GM21515 (cell line): ENCODE data around the gene OTC.

ENCODE experiments used
- ATAC-seq: cut with Tn5 transposase; IDR thresholded peaks from one replicate; pipeline ENCODE4 v1.9.1; 2021; ENCODE audit not compliant: unreplicated experiment

Gene OTC

DNA sequence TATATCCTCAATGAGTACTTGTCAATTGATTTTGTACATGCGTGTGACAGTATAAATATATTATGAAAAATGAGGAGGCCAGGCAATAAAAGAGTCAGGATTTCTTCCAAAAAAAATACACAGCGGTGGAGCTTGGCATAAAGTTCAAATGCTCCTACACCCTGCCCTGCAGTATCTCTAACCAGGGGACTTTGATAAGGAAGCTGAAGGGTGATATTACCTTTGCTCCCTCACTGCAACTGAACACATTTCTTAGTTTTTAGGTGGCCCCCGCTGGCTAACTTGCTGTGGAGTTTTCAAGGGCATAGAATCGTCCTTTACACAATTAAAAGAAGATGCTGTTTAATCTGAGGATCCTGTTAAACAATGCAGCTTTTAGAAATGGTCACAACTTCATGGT lies at the start of gene OTC:
Gene OTC (plus strand): TSS at position 243 of the 400 bp plus-strand sequence. CDS start 93 bp downstream, at position 336.
- no peak for ATAC-seq

GRCh38 chrX:38304010-38304409 lies 48.4 kb upstream of the OTC start:
- no peak for ATAC-seq

DNA sequence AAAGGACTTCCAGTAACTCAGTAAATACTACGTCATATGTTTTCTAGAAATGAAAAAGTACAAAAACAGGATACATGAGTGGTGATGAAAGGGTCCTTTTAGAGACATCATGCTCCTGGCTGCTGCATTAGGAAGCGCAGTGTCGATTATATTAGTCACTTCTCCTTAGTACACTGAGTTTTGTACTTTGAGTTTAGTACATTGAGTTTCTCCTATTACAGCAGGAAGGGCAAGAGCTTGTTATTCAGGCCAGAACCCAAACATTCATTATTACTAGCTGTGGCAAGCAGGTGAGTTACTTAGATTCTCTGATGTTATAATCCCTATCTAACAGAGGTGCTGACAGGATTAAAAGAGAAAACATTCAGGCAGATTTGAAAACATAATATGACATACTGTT lies 46.4 kb upstream of the OTC start:
- no peak for ATAC-seq

- ATAC-seq = no peak
Measured at GRCh38 chrX:38311743-38312142, 40.7 kb upstream of the OTC start.

DNA sequence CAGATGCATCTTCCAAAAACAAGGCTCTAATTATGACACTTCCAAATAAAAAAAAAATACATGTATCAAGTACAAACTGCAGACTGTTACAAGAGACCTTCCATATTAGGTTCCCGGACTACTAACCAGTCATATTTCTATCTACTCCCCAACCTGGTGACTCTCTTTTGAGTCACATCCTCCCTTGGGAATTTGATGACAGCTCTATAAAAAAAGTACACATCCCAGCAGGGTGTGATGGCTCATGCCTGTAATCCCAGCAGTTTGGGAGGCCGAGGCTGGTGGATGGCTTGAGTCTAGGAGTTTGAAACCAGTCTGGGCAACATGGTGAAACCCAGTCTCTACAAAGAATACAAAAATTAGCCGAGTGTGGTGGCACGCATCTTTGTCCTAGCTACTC lies 40.0 kb upstream of the OTC start:
- no peak for ATAC-seq

GRCh38 chrX:38313190-38313589 lies 39.2 kb upstream of the OTC start:
- no peak for ATAC-seq

- no peak for ATAC-seq
Measured at GRCh38 chrX:38315186-38315585, 37.2 kb upstream of the OTC start.

DNA sequence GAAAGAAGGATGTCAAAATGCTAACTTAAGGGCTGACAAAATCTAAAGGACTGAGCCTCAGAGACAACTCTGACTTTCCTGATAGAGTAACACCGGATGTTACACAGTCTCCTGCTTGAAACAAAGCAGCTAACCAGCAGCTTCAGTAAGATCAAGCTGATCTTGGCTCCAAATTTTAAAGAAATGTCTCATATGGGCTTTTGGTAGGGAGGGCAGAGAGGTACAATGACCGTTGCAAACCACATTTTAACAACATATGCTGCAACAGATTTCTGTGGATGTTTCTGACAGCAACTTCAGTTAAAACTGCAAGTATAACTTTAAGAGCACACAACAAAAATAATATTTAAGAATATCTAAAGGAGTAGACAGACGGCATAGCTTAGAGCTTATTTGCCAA lies 34.2 kb upstream of the OTC start:
- ATAC-seq = no peak

DNA sequence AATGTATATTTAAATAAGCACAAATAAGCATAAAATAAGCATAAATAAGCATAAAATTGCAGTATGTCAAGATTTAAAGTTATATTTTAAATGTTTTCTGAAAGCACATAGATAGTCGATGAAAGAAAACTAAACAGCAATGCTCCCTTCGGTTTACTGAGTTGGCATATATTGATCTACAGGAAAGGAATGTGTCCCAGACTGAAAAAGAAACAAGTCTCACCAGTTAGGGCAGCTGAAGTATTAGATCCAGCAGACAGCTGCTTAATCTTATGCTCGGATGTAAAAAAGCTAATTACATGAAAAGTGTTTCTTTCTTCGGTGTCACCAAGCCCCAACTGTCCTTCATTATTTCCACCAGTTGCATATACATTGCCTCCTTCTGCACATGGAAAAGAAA lies 33.8 kb upstream of the OTC start:
- no peak for ATAC-seq

GRCh38 chrX:38320819-38321218 lies 31.6 kb upstream of the OTC start:
- no peak for ATAC-seq

DNA sequence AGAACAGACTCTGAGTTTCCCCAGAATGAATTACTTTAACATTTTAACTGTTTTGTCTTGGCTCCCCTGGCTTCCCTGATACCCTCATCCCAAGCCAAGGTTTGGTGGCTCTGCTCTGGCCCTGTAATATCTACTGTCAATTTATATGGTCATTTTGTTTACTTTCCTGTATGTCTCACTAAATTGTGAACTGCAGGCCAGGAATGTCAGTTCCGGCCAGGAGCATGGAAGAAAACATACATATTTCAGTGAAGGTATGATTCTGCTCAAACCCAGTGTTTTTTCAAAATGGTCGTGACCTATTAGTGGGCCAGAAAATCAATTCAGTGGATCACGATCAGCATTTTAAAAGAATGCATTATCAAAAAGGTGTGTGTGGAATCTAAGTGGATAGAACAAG lies 26.3 kb upstream of the OTC start:
- ATAC-seq = no peak

GRCh38 chrX:38327007-38327774 lies 25.2 kb upstream of the OTC start, which contains the start of gene RPGR:
RPGR (minus strand) TSS chrX:38327509; CDS start chrX:38327367, 142 bp downstream.
- ATAC-seq = peak; percentile 96

DNA sequence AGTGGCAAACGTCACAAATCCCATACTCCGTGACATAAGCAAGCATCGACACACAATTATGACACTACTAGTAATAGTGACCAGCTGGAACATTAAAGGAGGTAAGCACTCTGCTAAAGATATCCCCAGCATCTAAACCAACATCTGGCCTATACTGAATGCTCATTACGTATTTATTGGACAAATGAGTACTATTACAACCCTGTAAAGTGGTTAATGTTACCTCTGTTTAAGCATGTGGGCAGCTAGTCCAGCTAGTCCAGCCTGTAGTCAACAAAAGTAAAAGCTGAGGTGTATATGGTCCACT lies 24.7 kb upstream of the OTC start:
- no peak for ATAC-seq

DNA sequence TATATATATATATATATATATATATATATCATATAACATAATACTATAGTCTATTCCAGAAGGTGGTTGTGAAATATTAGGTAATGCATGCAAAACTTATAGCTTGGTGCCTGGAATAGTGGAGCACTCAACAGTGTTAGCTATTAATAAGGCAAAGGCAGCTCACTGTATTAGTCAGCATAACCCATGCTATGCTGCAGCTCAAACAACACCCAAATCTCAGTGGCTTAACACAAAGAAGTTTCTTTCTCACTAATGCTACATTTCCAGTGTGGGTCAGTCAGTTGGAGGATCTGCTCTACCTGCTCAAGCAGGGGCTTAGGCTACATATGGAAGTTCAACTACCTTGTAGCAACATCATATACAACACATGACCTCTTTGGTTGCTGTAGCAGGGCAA lies 19.9 kb upstream of the OTC start:
- ATAC-seq = peak; percentile 73

DNA sequence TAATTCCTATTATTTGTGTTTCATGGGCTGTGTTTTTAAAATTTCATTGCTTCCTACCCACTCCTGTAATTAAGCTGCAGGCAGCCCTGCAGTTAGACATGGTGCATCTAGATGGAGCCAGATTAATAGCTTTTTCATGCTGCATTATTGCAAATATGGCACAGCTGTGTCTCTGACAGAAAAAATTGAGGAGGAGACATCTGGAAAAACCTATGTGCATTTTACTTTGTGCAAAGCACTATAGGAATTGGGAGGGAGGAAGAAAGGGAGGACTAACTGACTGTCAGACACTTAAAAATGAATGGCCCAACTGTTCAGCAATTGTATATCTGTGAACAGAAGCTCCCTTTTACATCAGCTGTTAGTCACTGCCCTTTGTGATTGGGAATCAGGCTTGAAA lies 17.0 kb upstream of the OTC start:
- no peak for ATAC-seq

DNA sequence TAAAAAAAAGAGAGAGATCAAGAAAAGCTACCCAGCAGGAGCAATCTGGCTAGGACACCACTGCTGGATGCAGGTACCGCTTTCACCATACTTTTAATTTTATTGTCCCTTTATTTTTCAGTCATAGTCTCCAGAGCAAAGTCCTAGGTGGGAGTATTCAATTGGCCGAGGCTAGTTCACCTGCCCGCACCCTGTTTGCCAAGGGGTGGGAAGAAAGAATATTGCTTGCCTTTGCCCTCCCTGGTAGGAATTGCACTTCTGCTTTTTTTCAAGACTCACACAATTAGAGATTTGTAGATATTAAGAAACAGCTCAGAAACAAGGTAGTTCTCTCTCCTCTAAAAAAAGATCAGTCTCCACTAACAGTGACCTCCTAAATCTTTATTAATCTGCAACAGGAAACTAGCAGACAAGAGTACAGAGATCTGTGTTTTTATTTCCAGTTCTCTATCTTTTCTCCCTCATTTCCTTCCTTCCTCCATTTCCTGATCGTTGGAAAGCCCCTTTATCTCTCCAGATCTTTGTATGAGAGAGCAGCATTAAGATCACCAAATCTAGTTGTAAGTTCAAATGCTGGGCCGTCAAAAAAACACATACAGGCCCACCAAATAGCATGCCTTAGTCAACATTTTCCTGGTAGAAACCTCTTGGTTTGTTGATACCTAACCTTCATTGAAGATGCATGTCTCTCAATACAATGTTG lies 15.7 kb upstream of the OTC start:
- ATAC-seq = no peak

DNA sequence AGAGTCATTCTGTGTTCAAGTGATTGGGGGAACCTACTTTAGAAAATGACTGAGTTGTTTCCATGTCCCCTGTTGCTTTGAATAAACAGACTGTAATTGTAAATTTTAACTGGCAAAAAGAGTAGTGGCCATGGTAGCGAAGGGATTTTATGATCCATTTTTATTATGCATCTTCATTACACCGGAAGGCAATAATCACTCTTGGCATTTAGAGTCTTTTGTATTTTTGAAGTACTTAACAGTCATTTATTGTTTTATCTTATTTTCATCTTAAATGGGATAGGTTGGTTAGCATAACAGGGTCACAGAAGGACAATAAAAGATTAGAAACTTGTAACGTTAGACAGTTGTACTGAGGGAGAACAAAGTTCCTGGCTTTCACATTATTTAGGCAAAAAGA lies 11.0 kb upstream of the OTC start:
- no peak for ATAC-seq

DNA sequence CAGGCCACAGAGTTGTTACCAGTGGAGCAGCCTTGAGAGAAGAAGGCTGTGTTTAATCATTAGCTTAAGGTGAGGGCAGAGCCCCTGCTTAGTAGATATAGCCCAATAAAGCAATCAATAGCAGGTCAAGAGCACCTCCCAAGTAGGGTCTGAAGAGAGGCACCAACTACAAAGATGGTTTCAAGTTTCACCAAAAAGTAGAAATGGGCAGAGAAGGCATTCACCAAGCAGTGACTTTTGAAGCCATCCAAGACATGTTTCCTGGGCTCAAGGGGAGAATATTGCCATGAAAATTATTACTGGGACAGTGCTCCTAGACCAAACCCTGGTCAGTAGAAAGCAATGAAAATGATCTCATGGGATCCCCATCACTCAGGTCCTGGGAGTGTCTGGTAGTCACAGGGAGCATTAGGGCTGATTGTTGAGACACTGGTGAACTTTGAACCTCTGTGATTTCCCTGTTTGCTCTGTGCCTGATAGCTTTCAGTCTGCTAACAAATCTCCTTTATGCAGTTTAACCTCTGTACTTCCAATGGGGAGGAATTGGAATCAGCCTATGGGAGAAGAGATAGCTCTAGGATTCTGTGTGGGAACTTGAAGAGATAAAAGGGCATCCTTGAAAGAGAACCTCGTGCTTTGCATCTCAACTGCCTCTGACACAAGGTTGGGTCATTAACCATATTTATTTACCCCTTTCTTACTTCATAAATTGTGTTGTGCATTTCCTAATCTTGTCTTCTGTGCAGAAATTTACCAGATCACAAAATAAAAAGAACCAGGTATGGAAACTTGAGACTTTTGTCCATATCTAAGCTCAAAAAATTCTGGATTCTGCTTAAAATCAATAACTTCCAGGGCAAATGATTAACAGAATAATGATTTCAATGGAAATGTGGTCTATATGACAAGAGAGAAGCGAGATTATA lies 9.3 kb upstream of the OTC start:
- no peak for ATAC-seq

DNA sequence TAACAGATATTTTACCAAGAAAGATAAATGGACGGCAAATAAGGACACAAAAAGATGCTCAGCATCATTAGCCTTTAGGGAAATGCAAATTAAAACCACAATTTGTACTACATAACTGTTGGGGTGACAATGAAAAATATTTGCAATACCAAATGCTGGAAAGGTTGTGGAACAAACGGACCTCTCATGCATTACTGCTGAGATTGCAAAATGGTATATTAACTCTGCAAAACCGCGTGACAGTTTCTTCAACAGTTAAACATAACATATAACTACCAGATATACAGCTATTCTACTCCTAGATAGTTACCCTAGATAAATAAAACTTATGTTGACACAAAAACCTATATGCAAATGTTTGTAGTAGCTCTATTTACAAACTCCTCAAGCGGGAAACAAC lies 6.3 kb upstream of the OTC start:
- no peak for ATAC-seq

- ATAC-seq = peak; percentile 56
Measured at GRCh38 chrX:38347136-38347535, 5.3 kb upstream of the OTC start.

GRCh38 chrX:38351346-38351745 lies 1.1 kb upstream of the OTC start:
- no peak for ATAC-seq

DNA sequence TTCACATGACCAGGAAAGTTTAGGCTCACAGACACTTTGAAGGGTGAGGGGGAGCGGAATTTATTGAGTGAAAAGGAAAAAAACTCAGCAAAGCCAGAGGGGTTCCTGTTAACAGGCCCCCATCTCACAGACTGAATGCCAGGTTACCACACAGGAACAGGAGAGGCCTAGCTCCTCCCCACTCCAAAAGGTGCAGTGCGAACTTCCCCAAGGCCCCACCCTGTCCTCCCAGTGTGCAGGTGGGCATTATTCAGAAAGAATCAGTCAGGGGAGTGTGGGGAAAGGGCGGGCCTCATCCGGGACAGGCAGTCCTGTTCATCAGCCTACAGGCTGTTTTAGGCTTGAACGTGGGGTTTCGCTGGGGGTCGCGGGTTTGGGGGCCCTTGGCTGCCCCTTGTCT lies 4.0 kb downstream of the OTC start:
- ATAC-seq = no peak
